Measurements from ENCODE around the gene FADS2.
A peak's percentile ranks its signal among the peaks of the same experiment; 100 is the strongest.

FADS2 gene

GRCh38 chr11:61888590-61888989 lies 60.5 kb downstream of the FADS2 start:
- no peak overlapping the region for H3K4me3 ChIP-seq (ENCODE audit: low read depth, low read length)
- in situ Hi-C loops (cut with HindIII; ENCODE audit: low sequenced_read_pairs), result no loop called here
- DNase-seq (ENCODE audit: low read depth), result no peak
- no peak for TF ChIP-seq CTCF (IDR thresholded peaks at IDR 0.05; ENCODE audit: low read depth, low read length, missing control alignments)

DNA sequence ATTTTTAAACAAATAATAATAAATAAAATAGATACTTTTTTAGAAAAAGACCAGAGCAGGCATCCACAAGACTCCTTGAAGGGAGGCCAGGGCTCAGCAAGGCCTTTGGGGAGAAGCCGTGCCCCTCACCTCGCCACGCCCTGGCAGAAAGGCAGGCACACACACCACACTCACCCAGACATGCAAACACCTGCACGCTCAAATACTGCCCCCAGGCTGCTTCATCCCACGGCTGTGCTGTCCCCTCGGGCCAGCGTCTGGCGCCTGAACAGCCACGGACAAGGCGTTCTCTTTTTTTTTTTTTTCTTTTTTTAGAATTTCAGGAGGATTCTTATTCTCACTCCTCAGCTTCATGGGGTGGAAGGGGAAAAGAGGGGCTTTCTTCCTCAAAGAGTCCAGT lies 61.7 kb downstream of the FADS2 start:
- no peak for DNase-seq (ENCODE audit: low read depth)
- peak overlapping the region; percentile 68 for H3K4me3 ChIP-seq (ENCODE audit: low read depth, low read length)
- in situ Hi-C loops (cut with HindIII; ENCODE audit: low sequenced_read_pairs), result no loop called here
- TF ChIP-seq CTCF (IDR thresholded peaks at IDR 0.05; ENCODE audit: low read depth, low read length, missing control alignments), result no peak

- H3K4me3 ChIP-seq (ENCODE audit: low read depth, low read length), result peak overlapping the region; percentile 68
- TF ChIP-seq CTCF (IDR thresholded peaks at IDR 0.05; ENCODE audit: low read depth, low read length, missing control alignments), result no peak
- in situ Hi-C loops (cut with HindIII; ENCODE audit: low sequenced_read_pairs), result no loop called here
- DNase-seq (ENCODE audit: low read depth), result peak; percentile 31
Observed at GRCh38 chr11:61890529-61891330, 62.6 kb downstream of the FADS2 start.

DNA sequence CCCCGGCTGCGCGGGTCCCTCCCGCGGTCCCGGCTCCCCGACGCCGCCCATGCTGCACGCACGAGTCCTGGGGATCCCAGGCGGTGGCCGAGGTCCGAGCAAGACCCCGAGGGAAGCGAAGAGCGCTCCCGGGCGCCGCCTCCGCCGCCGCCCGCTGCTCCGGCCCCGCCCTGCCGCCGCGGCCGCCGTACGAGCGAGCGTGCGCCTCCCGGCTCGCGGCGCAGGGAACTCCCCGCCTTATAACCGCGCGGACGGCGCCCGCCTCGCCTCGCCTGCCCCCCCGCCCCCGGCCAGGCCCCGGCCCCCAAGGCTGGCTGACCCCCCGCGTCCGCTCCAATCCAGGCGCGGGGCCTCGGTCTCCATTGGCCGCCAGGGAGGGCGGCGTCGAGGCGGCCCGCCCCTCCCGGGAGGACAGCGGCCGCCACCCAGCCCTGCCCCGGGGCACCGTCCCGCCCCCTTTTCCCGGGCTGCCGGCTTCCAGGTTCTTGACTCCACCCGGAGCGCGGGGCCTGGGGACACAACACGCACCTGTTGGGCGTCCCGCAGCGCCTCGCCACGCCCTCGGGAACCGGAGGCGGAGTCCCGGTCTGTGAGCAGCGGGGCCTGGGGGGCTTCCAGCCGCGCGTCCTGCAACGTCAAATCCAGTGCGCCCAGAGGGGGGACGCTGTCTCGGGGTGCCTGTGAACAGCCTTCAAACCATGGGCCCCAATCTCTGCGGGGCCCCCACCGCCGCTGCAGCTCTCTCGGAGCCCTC lies 63.4 kb downstream of the FADS2 start, which contains the start of gene FADS3:
Gene FADS3 (minus strand): TSS at position 215 of the 754 bp plus-strand sequence. CDS start 164 bp downstream, at position 51.
- TF ChIP-seq CTCF (IDR thresholded peaks at IDR 0.05; ENCODE audit: low read depth, low read length, missing control alignments), result peak; percentile 7
- in situ Hi-C loops (cut with HindIII; ENCODE audit: low sequenced_read_pairs), result no loop called here
- DNase-seq (ENCODE audit: low read depth), result no peak
- H3K4me3 ChIP-seq (ENCODE audit: low read depth, low read length), result peak within 1 kb of the TSS; percentile 68

GRCh38 chr11:61892085-61892370 lies 63.9 kb downstream of the FADS2 start:
- in situ Hi-C loops (cut with HindIII; ENCODE audit: low sequenced_read_pairs), result no loop called here
- no peak for TF ChIP-seq CTCF (IDR thresholded peaks at IDR 0.05; ENCODE audit: low read depth, low read length, missing control alignments)
- peak overlapping the region; percentile 68 for H3K4me3 ChIP-seq (ENCODE audit: low read depth, low read length)
- no peak for DNase-seq (ENCODE audit: low read depth)

GRCh38 chr11:61893981-61894380 lies 65.9 kb downstream of the FADS2 start:
- TF ChIP-seq CTCF (IDR thresholded peaks at IDR 0.05; ENCODE audit: low read depth, low read length, missing control alignments), result no peak
- no peak overlapping the region for H3K4me3 ChIP-seq (ENCODE audit: low read depth, low read length)
- in situ Hi-C loops (cut with HindIII; ENCODE audit: low sequenced_read_pairs), result no loop called here
- DNase-seq (ENCODE audit: low read depth), result peak; percentile 79
